ENCODE results near the gene TSPYL2.
A peak's percentile ranks its signal among the peaks of the same experiment; 100 is the strongest.

The TSPYL2 gene

GRCh38 chrX:53080628-53081580 lies 1.3 kb upstream of the TSPYL2 start:
- peak; percentile 50 for DNase-seq

- no peak for DNase-seq
Observed at GRCh38 chrX:53082773-53083616, 828 bp downstream of the TSPYL2 start.

- no peak for DNase-seq
Observed at GRCh38 chrX:53084043-53084570, 1.9 kb downstream of the TSPYL2 start.

- DNase-seq, result no peak
Observed at GRCh38 chrX:53084863-53085262, 2.7 kb downstream of the TSPYL2 start.

- DNase-seq, result peak; percentile 45
Observed at GRCh38 chrX:53085661-53086229, 3.6 kb downstream of the TSPYL2 start.

- no peak for DNase-seq
Observed at GRCh38 chrX:53086464-53086863, 4.3 kb downstream of the TSPYL2 start.

GRCh38 chrX:53087388-53087831 lies 5.2 kb downstream of the TSPYL2 start:
- DNase-seq, result peak; percentile 19

- peak; percentile 91 for DNase-seq
Observed at GRCh38 chrX:53088136-53088974, 6.2 kb downstream of the TSPYL2 start.

GRCh38 chrX:53089224-53089842 lies 7.2 kb downstream of the TSPYL2 start:
- DNase-seq, result peak; percentile 71

GRCh38 chrX:53089925-53090324 lies 7.8 kb downstream of the TSPYL2 start:
- DNase-seq, result no peak

- DNase-seq, result no peak
Observed at GRCh38 chrX:53091354-53091753, 9.2 kb downstream of the TSPYL2 start.

GRCh38 chrX:53093177-53093655 lies 11.0 kb downstream of the TSPYL2 start:
- peak; percentile 79 for DNase-seq

- DNase-seq, result peak; percentile 91
Observed at GRCh38 chrX:53093748-53094581, 11.8 kb downstream of the TSPYL2 start, which contains the start of gene KANTR. Gene KANTR, plus strand, starts transcription at chrX:53094142. Its CDS starts 30,131 bp downstream, at chrX:53124273.

- DNase-seq, result no peak
Observed at GRCh38 chrX:53094582-53094905, 12.4 kb downstream of the TSPYL2 start.

GRCh38 chrX:53095796-53096195 lies 13.6 kb downstream of the TSPYL2 start:
- no peak for DNase-seq

- DNase-seq, result no peak
Observed at GRCh38 chrX:53114864-53115549, 32.8 kb downstream of the TSPYL2 start.

- DNase-seq, result no peak
Observed at GRCh38 chrX:53115550-53115874, 33.3 kb downstream of the TSPYL2 start.

- no peak for DNase-seq
Observed at GRCh38 chrX:53116101-53116500, 33.9 kb downstream of the TSPYL2 start.

GRCh38 chrX:53122013-53122412 lies 39.8 kb downstream of the TSPYL2 start:
- no peak for DNase-seq

- no peak for DNase-seq
Observed at GRCh38 chrX:53125506-53125905, 43.3 kb downstream of the TSPYL2 start.

All from CD4-positive, alpha-beta T cell treated with Interleukin-21 for 1 hour (primary cell).